Measurements from ENCODE around the gene LEMD1.

The LEMD1 gene

DNA sequence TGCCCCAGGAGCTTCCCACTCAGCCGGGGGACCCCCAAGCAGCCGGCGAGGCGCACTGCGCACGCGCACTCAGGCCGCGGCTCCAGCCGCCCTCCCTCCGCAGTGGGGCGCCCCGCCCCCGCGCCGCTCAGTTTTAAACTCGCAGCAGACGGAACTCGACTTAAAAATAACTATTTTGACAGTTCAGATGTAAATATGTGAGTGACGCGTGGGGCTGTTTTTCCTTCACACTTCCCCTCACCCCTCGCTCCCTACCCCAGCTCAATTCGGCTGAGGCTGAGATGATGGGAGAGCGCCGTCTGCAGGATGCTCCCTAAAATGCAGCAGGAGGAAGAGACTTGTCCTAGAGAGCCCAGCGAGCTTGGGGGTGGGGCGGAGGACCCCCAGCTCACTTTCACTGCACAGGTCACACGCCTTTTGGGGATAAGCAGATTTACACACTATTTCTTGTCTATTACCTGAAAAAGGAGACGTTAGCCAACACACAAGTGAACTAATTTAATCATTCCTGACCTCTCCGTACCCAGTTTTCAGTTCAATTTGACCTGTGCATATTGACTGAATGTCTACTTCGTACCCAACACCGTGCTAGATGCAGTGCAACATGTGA lies 8.9 kb upstream of the LEMD1 start:
- Histone ChIP-seq H3K9ac (peak overlapping the region; percentile 36; the same call in 1 of the 2 replicates), H4K20me1 (ENCODE audit: insufficient read depth) (no peaks in the 10 kb centered on the region), H3K27me3 (ENCODE audit: insufficient read depth, low read depth) (no peaks in the 10 kb centered on the region; the same call in 1 of the 2 replicates), H3K4me1 (ENCODE audit: low read depth, poor library complexity, severe bottlenecking) (peaks cover 29% of the 10 kb centered on the region), H3K27ac (no peak overlapping the region), H2AFZ (ENCODE audit: low read depth) (peak overlapping the region; percentile 96), H3K79me2 (ENCODE audit: insufficient read depth, low read depth) (no peaks in the 10 kb centered on the region), H3K4me2 (peak overlapping the region; percentile 75), H3K4me3 (IDR thresholded peaks at IDR 0.05; ENCODE audit: insufficient read depth, low read depth, low read length) (peak overlapping the region; percentile 90), H3K36me3 (ENCODE audit: insufficient read depth) (no peaks in the 10 kb centered on the region)
- TF ChIP-seq, protein P1, sequence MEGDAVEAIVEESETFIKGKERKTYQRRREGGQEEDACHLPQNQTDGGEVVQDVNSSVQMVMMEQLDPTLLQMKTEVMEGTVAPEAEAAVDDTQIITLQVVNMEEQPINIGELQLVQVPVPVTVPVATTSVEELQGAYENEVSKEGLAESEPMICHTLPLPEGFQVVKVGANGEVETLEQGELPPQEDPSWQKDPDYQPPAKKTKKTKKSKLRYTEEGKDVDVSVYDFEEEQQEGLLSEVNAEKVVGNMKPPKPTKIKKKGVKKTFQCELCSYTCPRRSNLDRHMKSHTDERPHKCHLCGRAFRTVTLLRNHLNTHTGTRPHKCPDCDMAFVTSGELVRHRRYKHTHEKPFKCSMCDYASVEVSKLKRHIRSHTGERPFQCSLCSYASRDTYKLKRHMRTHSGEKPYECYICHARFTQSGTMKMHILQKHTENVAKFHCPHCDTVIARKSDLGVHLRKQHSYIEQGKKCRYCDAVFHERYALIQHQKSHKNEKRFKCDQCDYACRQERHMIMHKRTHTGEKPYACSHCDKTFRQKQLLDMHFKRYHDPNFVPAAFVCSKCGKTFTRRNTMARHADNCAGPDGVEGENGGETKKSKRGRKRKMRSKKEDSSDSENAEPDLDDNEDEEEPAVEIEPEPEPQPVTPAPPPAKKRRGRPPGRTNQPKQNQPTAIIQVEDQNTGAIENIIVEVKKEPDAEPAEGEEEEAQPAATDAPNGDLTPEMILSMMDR (conservative IDR thresholded peaks at IDR 0.05; ENCODE audit: low read depth, low read length) = peak; percentile 99

GRCh38 chr1:205429762-205430695 lies 8.2 kb upstream of the LEMD1 start:
- H3K4me2 ChIP-seq = peak overlapping the region; percentile 75
- H3K9ac ChIP-seq = peak overlapping the region; percentile 36; the same call in 1 of the 2 replicates
- H2AFZ ChIP-seq (ENCODE audit: low read depth) = peak overlapping the region; percentile 96
- peaks cover 21% of the 10 kb centered on the region for H3K4me1 ChIP-seq (ENCODE audit: low read depth, poor library complexity, severe bottlenecking)
- H3K4me3 ChIP-seq (IDR thresholded peaks at IDR 0.05; ENCODE audit: insufficient read depth, low read depth, low read length) = peak overlapping the region; percentile 90
- TF ChIP-seq, protein P1 (conservative IDR thresholded peaks at IDR 0.05; ENCODE audit: low read depth, low read length) = no peak
- no peak overlapping the region for H3K27ac ChIP-seq
- no peaks in the 10 kb centered on the region for H3K79me2 ChIP-seq (ENCODE audit: insufficient read depth, low read depth)
- no peaks in the 10 kb centered on the region for H4K20me1 ChIP-seq (ENCODE audit: insufficient read depth)
- H3K36me3 ChIP-seq (ENCODE audit: insufficient read depth) = no peaks in the 10 kb centered on the region
- no peaks in the 10 kb centered on the region; the same call in 1 of the 2 replicates for H3K27me3 ChIP-seq (ENCODE audit: insufficient read depth, low read depth)

- no peak overlapping the region for H3K9ac ChIP-seq
- no peak overlapping the region for H3K27ac ChIP-seq
- H3K4me1 ChIP-seq (ENCODE audit: low read depth, poor library complexity, severe bottlenecking) = no peaks in the 10 kb centered on the region
- H3K4me3 ChIP-seq (IDR thresholded peaks at IDR 0.05; ENCODE audit: insufficient read depth, low read depth, low read length) = no peak overlapping the region
- H3K79me2 ChIP-seq (ENCODE audit: insufficient read depth, low read depth) = no peaks in the 10 kb centered on the region
- H2AFZ ChIP-seq (ENCODE audit: low read depth) = no peak overlapping the region
- H4K20me1 ChIP-seq (ENCODE audit: insufficient read depth) = no peaks in the 10 kb centered on the region
- TF ChIP-seq, protein P1 (conservative IDR thresholded peaks at IDR 0.05; ENCODE audit: low read depth, low read length) = no peak
- H3K36me3 ChIP-seq (ENCODE audit: insufficient read depth) = no peaks in the 10 kb centered on the region
- H3K4me2 ChIP-seq = no peak overlapping the region
- no peaks in the 10 kb centered on the region for H3K27me3 ChIP-seq (ENCODE audit: insufficient read depth, low read depth)
Measured at GRCh38 chr1:205424901-205425600, 3.2 kb upstream of the LEMD1 start.

- Histone ChIP-seq H3K4me1 (ENCODE audit: low read depth, poor library complexity, severe bottlenecking) (no peaks in the 10 kb centered on the region), H2AFZ (ENCODE audit: low read depth) (no peak overlapping the region), H3K4me3 (IDR thresholded peaks at IDR 0.05; ENCODE audit: insufficient read depth, low read depth, low read length) (no peak overlapping the region)
Measured at GRCh38 chr1:205423814-205424399, 2.1 kb upstream of the LEMD1 start.

More at GRCh38 chr1:205423814-205424399, 2.1 kb upstream of the LEMD1 start:
- H3K27me3 ChIP-seq (ENCODE audit: insufficient read depth, low read depth) = no peaks in the 10 kb centered on the region
- H3K79me2 ChIP-seq (ENCODE audit: insufficient read depth, low read depth) = no peaks in the 10 kb centered on the region
- no peaks in the 10 kb centered on the region for H3K36me3 ChIP-seq (ENCODE audit: insufficient read depth)
- H3K27ac ChIP-seq = no peak overlapping the region
- TF ChIP-seq, protein P1 (conservative IDR thresholded peaks at IDR 0.05; ENCODE audit: low read depth, low read length) = no peak
- H3K4me2 ChIP-seq = no peak overlapping the region
- no peaks in the 10 kb centered on the region for H4K20me1 ChIP-seq (ENCODE audit: insufficient read depth)
- no peak overlapping the region for H3K9ac ChIP-seq

All from KMS-11 (cell line).